CD4-positive, alpha-beta T cell treated with Interleukin-15 for 4 hours (primary cell): Measurements from ENCODE around the gene SRGAP1.
"Not testable (repeated sequence)": the region's sequence is repeated elsewhere in the genome, so short reads cannot be mapped to it uniquely, and the experiment has no call there.

Experiments used
- DNase-seq: peaks from one replicate; pipeline ENCODE4 v3.0.0-alpha.2; 2020; ENCODE audit warnings: low spot score

Gene SRGAP1

DNA sequence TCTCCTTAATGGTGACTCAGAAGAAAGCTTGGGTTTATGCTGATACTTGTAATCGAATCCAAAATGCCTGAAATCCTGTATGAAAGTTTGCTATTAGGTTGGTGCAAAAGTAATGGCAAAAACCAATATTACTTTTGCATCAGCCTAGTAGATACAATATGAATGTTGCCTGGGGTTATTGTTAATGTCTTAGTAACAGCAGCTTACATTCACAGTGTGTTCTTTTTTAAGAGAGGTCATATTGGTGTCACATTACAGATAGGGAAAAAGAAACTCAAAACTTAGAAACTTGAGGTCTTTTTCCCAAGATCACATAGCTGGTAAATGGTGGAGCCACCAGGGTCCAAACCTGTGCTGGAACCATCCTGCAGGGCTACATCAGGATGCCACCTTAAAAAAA is 25.2 kb downstream of the SRGAP1 start:
- no peak for DNase-seq

DNA sequence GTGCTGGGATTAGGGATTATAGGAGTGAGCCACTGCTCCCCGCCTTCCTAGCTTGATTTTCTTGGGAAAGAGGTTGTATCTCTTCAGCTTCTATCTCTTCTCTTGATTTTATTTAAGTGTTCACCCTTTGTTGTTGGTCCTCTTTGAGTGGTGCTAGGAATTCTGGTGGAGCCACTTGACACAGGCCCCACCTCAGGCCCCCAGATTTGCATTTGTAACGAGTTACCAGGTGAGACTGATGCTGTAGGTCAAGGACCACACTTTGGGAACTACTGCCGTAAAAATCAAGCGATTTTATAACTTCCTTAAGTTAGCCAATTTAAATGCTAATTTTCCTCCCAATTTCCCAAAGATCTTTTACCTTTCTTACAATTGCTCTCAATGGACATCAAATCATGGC is 26.3 kb downstream of the SRGAP1 start:
- DNase-seq: no peak

DNA sequence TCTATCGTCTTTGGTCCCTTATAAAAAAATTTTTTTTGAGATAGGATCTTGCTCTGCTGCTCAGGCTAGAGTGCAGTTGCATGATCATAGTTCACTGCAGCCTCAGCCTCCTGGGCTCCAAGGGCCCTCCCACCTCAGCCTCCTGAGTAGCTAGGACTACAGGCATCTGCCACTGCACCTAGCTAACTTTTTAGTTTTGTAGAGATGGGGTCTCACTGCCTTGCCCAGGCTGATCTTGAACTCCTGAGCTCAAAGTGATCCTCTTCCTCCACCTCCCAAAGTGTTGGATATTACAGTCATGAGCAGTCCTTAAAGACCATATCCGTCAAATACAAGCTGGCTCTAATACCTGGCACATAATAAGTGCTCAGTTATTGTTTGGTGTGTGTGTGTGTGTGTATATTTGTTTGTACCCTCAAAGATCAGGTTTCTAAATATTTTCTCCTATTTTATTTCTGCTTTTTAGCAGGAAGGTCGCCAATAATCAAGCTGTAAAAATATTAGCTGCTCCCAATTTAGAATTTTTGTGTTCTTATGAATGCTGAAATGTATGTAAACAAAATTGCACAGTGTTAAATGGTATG is 30.5 kb downstream of the SRGAP1 start:
- no peak for DNase-seq

DNA sequence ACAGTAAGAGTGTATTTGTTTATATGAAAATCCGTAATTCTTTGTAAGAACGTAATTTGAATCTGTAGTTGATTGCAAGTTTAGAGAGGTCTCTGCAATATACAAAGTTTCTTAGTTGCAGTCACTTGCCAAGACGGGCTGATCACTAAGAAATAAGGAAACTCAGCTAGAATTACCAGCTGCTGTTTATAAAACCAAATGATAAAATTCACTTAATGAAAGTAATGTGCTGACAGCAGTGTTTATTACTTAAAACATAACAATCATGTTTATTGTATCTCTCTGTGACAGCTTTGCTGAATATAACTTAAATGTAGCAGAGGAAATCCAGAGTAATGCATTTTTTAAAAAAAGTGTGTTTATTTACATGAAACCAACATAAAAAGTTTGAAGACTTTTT is 31.2 kb downstream of the SRGAP1 start:
- DNase-seq: no peak

DNA sequence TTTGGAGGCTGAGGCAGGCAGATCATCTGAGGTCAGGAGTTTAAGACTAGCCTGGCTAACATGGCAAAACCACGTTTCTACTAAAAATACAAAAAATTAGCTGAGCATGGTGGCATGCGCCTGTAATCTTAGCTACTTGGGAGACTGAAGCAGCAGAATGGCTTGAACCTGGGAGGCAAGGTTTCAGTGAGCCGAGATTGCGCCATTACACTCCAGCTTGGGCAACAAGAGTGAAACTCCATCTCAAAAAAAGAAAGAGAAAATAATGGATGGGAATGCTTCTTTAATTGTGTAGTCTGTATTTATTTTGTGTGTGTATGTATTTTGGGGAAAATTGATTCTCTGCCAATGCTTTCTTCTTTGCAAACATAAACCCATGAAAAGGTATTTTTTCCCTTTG is 32.5 kb downstream of the SRGAP1 start:
- no peak for DNase-seq

DNA sequence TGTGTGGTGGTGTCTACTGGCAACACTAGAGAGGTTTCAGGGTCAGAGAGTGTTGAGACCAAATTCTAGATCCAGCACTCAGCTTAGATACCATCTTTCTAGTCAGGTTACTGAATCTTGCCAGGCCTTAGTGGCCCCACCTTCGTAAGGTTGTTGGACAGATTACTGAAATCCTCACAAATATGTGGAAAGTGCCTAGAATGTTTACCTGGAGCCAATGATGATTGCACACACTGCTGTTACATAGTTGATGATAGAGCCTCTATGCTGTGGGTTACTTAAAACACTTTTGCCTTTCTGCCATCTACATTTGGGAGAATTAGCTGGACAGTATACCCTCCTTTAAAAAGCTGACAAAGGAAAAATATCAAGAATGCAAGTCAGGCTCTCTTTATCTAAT is 33.2 kb downstream of the SRGAP1 start:
- DNase-seq: no peak

DNA sequence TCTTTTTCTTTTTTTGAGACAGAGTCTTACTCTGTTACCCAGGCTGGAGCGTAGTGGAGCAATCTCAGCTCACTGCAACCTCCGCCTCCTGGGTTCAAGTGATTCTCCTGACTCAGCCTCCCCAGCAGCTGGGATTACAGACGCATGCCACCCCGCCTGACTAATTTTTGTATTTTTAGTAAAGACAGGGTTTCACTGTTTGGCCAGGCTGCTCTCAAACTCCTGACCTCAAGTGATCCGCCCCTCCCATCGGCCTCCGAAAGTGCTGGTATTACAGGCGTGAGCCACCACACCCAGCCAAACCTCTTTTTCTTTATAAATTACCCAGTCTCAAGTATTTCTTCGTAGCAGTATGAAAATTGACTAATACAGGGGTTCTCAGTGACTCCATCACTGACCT is 35.7 kb downstream of the SRGAP1 start:
- not testable (repeated sequence) for DNase-seq

DNA sequence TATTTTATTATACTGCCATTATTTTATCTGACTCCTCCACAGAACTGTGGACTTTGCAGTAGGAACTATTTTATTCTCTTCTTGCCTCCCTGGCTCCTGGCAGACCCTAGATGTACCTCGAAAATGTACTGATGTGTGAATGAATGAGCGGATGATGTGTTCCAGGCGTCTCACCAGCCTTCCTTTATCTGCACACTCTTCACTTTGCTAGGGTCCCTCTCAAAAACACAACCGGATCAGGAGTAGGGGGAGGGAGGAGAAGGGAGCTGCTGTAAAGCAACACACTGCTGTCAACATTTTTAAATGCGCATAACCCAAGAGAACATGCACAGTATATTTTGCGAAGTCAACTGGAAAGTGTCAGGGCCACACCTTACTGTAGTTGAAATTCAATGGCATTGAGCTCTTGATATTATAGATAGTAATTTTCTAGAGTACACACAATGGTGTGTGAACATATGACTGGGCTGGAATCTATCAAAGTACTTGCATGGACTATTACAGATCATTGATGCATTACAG is 36.3 kb downstream of the SRGAP1 start:
- DNase-seq: no peak

DNA sequence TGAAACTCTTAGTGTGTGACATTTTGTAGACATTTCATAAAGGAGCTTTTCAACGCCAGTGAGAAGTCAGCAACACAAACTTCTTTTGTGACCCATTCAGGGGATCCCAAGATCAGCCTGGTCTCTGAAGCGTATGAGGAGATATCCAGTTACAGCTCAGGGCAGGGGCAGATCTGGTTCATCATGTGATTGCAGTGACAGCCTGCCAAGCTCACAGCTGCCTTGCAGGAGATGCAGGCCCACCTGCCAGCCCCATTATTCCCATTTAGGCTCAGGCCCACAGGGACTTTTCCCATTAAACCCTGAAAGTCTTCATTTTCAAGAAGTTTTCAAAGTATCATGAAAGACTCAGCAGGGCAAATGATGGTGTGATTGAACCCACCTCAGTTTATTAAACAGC is 38.3 kb downstream of the SRGAP1 start:
- DNase-seq: no peak

DNA sequence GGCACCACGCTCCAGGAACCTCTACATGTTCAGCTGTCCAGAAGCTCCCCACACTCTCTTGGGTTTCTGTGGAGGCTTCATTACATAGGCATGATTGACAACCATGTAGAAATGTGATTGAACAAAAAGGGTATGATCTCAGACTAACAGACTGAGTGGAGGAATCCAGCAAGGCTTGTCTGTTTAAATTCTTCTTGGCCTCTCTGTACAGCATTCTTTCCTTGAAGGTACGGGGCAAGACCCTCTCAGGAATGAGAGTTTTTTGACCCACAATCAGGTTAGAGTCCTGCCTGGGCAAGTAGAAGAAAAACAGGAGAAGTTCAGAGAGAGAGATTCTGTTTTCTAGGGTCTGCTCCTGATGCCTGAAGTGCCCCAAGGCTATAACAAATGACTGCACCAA is 40.9 kb downstream of the SRGAP1 start:
- DNase-seq: no peak

DNA sequence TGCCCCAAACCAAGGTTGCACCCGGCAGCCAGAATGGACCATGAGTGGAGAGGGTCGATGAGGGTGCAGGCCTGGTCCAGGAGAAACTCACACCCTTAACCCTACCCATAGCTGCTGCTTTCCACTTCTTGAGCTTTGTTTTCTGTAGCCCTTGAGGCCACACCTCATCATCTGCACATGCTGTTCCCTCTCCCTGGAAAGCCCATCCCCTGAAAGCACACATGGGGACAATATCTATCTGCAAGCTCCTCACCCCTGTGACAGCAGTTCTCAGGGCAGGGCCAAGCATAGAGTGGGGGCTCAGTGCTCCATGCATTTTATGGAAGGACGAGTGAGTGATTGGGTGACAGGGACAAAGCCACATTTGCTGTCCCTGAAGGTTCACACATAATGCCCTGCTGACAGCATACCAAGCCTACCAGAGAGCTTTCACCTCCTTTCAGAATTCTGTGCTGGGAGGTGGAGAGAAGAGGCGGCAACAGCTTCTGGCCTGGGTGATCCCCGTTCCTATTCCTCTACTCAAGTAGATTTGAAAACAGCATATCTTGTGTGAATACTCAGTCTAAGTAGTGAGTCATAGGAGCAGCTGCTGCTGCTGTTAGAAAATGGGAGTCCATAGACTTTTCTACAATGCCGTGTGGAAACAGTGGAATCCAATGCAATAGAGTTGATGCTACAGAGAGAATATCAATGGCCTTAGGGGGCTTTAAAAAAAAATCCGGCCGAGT is 44.6 kb downstream of the SRGAP1 start:
- no peak for DNase-seq

DNA sequence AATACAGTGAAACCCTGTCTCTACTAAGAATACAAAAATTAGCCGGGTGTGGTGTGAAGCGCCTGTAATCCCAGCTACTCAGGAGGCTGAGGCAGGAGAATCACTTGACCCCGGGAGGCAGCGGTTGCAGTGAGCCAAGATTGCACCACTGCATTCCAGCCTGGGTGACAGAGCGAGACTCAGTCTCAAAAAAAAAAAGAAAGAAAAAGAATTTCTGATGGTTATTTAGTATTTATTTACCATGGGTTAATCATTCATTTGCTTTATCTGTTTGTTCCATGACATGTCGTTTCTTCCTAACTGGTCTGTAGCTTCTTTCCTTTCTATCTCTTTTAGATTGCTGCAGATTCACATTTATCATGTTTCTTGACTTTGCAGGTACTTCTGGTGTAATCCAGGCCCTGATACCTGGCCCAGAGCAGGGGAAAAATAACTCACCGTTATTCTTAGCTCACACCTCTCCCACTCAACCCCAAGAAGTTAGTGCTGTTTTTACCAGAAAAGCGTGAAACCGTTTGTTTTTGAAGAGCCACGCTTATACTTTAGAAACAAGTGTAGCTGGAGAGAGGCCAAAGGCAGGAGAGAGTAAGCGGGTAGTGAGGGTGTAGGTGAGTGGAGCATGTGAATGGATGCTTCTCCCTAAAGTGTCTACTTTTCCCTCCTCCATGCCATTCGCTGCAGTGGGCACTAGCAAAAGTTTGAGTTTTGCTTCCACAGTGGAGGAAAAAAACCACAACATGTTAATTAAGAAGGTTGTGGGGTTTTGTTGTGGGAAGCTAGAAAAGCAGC is 45.4 kb downstream of the SRGAP1 start:
- DNase-seq: no peak

DNA sequence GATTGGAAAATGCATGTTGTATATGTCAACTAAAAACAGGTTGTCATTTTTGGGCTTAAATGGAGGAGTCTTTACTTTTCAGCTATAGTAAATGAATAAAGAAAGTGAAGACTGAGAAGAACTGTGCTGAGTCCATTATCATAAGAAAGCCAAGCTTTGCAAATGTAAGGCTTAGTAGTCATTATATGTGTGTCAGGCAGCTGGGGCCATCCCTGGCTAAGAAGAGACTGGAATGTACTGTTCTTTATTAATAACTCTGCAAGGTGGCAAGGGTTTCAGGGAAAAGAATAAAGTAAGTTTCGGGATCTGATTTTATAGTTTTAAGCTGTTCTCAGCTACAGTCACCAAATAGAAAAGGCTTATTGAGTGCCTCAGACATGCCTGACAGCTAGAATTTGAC is 48.7 kb downstream of the SRGAP1 start:
- no peak for DNase-seq

DNA sequence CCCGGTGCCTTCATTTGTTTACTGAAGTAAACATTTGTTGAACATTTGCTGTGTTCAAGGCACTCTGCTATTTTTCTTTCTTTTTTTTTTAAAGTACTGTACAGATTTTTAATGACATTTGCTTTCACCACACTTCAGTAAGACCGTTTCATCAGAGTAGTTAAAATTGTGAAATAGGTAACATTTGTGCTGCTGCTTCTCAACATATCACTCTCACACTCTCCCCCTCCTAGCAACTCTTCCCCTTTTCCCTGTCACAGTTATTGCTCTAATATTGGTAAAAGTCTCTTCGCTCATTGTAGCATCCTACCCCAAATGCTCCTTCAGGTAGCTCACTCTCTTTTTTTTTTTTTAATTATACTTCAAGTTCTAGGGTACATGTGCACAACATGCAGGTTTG is 49.6 kb downstream of the SRGAP1 start:
- no peak for DNase-seq

DNA sequence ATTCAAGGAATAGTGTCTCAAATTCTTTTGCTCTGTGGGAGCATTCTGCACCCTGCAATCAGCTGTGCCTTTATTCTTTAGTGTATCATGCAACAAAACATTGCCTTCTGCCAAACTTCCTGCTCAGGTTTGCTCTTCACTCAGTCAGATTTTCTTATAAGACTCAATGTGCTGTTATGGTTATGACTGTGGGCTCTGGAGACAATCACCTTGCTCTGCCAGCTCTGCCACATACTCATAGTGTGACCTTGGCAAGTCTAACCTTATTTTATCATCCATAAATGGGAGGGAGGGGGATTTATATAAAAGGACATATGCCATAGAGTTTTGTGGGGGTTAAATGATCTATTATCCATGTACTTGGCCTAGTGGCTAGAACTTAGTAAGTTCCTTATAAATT is 51.3 kb downstream of the SRGAP1 start:
- no peak for DNase-seq

DNA sequence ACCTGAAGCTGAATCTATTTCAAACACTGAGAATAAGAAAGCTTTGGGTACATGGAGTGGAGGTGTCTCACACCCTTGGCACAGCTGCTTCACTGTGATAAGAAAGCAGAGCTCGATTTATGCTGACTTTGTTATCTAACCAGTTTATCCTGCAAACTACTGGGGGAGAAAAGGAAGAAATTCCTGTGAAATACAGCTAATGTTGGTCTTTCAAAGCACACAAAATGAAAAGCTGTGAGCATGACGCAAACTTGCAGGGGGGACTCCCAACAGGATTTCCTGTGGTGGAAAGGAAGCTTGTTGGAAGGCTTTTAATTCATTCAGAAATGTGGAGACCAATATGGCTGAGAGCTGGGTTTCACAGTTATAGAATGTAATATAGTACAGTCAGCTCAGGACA is 53.4 kb downstream of the SRGAP1 start:
- DNase-seq: no peak

DNA sequence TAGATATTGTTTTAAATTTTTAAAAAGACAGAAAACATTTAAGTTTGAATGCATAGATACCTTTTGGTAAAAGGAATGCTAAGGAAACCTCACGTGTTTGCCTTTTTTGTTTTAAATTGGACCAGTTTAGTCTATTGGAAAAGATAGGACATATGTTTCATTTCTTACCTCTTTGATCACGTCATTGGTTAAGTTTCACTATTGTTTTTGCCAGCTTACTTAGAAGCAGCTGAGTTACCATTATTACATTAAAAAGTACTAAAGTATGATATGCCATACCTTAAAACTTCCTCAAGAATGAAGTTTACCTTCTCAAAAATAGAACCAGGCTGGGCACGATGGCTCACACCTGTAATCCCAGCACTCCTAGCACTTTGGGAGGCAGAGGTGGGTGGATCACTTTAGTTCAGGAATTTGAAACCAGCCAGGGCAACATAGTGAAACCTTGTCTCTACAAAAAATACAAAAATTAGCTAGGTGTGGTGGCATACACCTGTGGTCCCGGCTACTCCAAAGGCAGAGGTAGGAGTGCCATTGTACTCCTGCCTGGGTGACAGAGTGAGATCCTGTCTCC is 54.4 kb downstream of the SRGAP1 start:
- DNase-seq: no peak

DNA sequence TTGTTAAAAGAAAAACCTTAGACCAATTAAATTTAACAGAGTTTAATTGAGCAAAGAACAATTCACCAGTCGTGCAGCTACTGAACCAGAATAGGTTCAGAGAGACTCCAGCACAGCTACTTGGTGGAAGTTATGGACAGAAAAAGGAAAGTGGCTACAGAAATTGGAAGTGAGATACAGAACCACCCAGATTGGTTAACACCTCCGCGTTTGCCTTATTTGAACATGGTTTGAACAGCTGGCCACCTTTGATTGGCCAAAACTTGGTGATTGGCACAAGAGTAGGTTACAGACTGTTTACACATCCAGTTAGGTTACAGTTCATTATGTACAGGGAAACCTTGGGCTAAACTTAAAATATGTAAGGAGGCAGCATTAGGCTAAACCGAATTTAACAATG is 54.9 kb downstream of the SRGAP1 start:
- no peak for DNase-seq

DNA sequence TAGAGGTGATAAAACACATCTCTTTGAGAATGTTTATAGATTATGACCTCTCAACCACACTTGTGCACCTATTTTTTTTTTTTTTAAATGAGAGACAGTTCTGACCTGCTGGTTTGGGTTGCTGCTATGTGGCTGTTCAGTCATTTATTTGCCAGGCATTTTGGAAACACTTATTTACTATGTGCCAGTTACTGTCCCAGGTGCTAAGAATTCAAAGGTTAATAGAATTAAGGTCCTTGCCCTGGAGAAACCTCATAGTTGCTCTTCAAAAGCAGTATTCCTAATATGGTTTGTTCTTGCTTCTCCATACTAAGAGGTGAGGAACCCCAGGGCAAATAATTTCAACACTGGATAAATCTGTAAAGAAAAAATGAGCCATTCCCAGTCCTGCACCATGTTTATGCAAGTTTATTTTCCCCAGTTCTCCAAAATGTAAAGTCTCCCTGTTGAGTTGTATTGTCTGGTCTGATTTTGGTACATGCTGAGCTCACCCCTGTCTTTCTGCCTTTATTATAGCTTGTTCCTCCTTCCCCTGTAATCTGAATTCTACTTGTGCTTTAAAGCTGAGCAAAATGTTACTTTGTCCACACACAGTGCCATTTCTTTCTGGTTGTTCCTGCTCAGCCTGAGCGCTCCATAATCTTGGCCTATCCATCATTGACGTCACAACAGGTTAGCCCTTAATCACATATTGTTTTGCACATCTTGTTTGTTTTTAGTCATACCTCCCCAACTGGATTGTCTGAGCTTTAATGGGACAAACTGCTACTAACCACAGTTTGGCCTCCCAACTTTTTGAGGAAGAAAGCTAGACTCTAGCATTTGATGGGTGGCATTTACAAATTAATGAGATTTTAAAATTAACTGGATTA is 56.7 kb downstream of the SRGAP1 start:
- no peak for DNase-seq

DNA sequence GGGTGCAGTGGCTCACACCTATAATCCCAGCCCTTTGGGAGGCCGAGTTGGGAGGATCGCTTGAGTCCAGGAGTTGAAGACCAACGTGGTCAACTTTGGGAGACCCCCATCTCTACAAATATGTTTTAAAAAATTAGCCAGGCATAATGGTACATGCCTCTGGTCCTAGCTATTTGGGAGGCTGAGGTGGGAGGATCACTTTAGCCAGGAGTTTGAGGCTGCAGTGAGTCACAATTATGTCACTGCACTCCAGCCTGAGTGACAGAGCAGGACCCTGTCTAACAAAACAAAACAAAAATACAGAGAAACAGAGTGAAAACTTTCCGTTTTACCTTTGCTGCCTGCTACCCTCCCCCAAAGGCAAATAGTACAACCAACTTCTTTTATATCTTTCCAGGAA is 60.2 kb downstream of the SRGAP1 start:
- DNase-seq: no peak

DNA sequence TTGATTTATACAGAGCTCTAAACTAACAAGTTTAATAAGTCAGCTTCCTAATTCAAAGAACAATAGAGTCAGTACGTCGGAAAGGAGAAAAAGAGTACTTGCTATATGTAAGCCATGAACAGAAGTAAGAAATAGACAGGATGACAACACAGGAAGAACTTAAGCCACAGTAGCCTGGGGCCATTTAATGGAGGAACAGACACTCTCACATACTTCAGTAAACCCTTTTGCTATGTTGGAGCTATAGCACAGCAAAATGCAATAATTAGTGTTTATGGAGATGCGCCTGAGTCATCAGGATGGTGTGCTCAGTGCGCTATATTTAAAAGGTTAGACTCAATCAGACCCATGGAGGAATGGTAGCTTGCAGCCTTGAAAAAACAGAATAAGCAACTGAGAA is 61.0 kb downstream of the SRGAP1 start:
- no peak for DNase-seq

DNA sequence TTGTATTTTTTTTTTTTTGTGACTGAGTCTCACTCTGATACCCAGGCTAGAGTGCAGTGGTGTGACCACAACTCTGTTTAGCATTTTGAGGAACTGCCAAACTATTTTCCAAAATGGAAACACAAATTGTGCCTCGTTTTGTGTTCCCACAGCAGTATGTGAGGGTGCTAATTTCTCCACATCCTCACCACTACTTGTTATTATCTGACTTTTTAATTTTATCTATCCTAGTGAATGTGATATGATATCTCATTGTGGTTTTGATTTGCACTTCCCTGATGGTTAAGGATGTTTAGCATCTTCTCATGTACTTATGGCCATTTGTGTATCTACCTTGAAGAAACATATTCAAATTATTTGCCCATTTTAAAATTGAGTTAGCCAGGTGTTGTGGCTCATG is 62.4 kb downstream of the SRGAP1 start:
- DNase-seq: no peak
